Measurements from ENCODE around the gene ALKAL2. TPM values are rescaled to one million over a fixed set of nuclear protein-coding genes. Genes with fewer than 3 reads are reported as not detected.

ALKAL2 gene
- polyA plus RNA-seq, 3 donors from 2014 or later, result 4.1 to 7.5 (median 6.6) TPM

- Mint-ChIP-seq H3K27me3 (ENCODE audit: low read depth in 3 of 3) (peaks cover 4 to 12% (median 6%) of the 10 kb centered on the region in 3 donors), H3K9me3 (peaks cover 0 to 3% (median 0%) of the 10 kb centered on the region in 6 donors), H3K36me3 (peaks cover 0 to 3% (median 0%) of the 10 kb centered on the region in 3 donors), H3K27ac (no peak overlapping the region), H3K4me3 (no peak overlapping the region), H3K4me1 (peaks cover 21 to 28% of the 10 kb centered on the region in 2 donors)
- no peak for DNase-seq
Observed at GRCh38 chr2:314561-315336, 26.9 kb upstream of the ALKAL2 start.

- peaks cover 0 to 3% (median 0%) of the 10 kb centered on the region in 6 donors for H3K9me3 Mint-ChIP-seq
- DNase-seq, result no peak
- H3K36me3 Mint-ChIP-seq, result peaks cover 0 to 3% (median 0%) of the 10 kb centered on the region in 3 donors
- H3K4me3 Mint-ChIP-seq, result no peak overlapping the region
- peaks cover 19 to 25% of the 10 kb centered on the region in 2 donors for H3K4me1 Mint-ChIP-seq
- no peak overlapping the region for H3K27ac Mint-ChIP-seq
- peaks cover 6 to 10% (median 8%) of the 10 kb centered on the region in 3 donors for H3K27me3 Mint-ChIP-seq (ENCODE audit: low read depth in 3 of 3)
Observed at GRCh38 chr2:313991-314390, 26.1 kb upstream of the ALKAL2 start.

- no peak overlapping the region for H3K4me3 Mint-ChIP-seq
- H3K9me3 Mint-ChIP-seq, result no peaks in the 10 kb centered on the region
- H3K27me3 Mint-ChIP-seq (ENCODE audit: low read depth in 3 of 3), result peaks cover 5 to 10% (median 6%) of the 10 kb centered on the region in 3 donors
- H3K27ac Mint-ChIP-seq, result no peak overlapping the region
- H3K4me1 Mint-ChIP-seq, result no peaks in the 10 kb centered on the region
- peaks cover 0 to 2% (median 0%) of the 10 kb centered on the region in 3 donors for H3K36me3 Mint-ChIP-seq
- DNase-seq, result no peak
Observed at GRCh38 chr2:310994-311393, 23.1 kb upstream of the ALKAL2 start.

- Mint-ChIP-seq H3K4me1 (no peaks in the 10 kb centered on the region), H3K27ac (no peak overlapping the region), H3K36me3 (no peaks in the 10 kb centered on the region), H3K4me3 (no peak overlapping the region), H3K9me3 (no peaks in the 10 kb centered on the region), H3K27me3 (ENCODE audit: low read depth in 3 of 3) (peaks cover 7 to 15% (median 8%) of the 10 kb centered on the region in 3 donors)
- DNase-seq, result no peak
Observed at GRCh38 chr2:309954-310510, 22.1 kb upstream of the ALKAL2 start.

GRCh38 chr2:309148-309953, 21.5 kb upstream of the ALKAL2 start:
- Mint-ChIP-seq H3K27ac (peak overlapping the region in 1 of 6 donors; percentile 16), H3K4me3 (no peak overlapping the region), H3K9me3 (no peaks in the 10 kb centered on the region), H3K4me1 (no peaks in the 10 kb centered on the region), H3K27me3 (ENCODE audit: low read depth in 3 of 3) (peaks cover 7 to 15% (median 8%) of the 10 kb centered on the region in 3 donors), H3K36me3 (no peaks in the 10 kb centered on the region)
- no peak for DNase-seq

GRCh38 chr2:305366-305765, 17.5 kb upstream of the ALKAL2 start:
- Mint-ChIP-seq H3K27ac (no peak overlapping the region), H3K36me3 (peaks cover 0 to 5% (median 3%) of the 10 kb centered on the region in 3 donors), H3K4me3 (no peak overlapping the region), H3K9me3 (peaks cover 0 to 3% (median 0%) of the 10 kb centered on the region in 6 donors), H3K4me1 (no peaks in the 10 kb centered on the region), H3K27me3 (ENCODE audit: low read depth in 3 of 3) (peaks cover 4 to 8% (median 5%) of the 10 kb centered on the region in 3 donors)
- no peak for DNase-seq

GRCh38 chr2:296354-296753, 8.5 kb upstream of the ALKAL2 start:
- no peak for DNase-seq
- no peak overlapping the region for H3K27ac Mint-ChIP-seq
- H3K9me3 Mint-ChIP-seq, result no peaks in the 10 kb centered on the region
- H3K4me1 Mint-ChIP-seq, result no peaks in the 10 kb centered on the region
- no peak overlapping the region for H3K4me3 Mint-ChIP-seq
- H3K27me3 Mint-ChIP-seq (ENCODE audit: low read depth in 3 of 3), result peaks cover 10 to 14% (median 11%) of the 10 kb centered on the region in 3 donors
- peaks cover 0 to 5% (median 0%) of the 10 kb centered on the region in 3 donors for H3K36me3 Mint-ChIP-seq

- Mint-ChIP-seq H3K9me3 (no peaks in the 10 kb centered on the region), H3K4me3 (no peak overlapping the region), H3K27me3 (ENCODE audit: low read depth in 3 of 3) (peaks cover 10 to 17% (median 11%) of the 10 kb centered on the region in 3 donors), H3K36me3 (no peaks in the 10 kb centered on the region), H3K27ac (no peak overlapping the region), H3K4me1 (peaks cover under 1 to 2% of the 10 kb centered on the region in 2 donors)
- DNase-seq, result no peak
Observed at GRCh38 chr2:295090-295489, 7.2 kb upstream of the ALKAL2 start.

GRCh38 chr2:290090-290722, 2.3 kb upstream of the ALKAL2 start:
- peak; percentile 33 to 53 (median 43) for DNase-seq
- H3K36me3 Mint-ChIP-seq, result peaks cover 0 to 6% (median 0%) of the 10 kb centered on the region in 3 donors
- H3K9me3 Mint-ChIP-seq, result no peaks in the 10 kb centered on the region
- no peak overlapping the region for H3K27ac Mint-ChIP-seq
- peak overlapping the region; percentile 79 to 92 (median 80) for H3K4me3 Mint-ChIP-seq
- peaks cover 4 to 14% (median 10%) of the 10 kb centered on the region in 3 donors for H3K27me3 Mint-ChIP-seq (ENCODE audit: low read depth in 3 of 3)
- peaks cover 13 to 21% of the 10 kb centered on the region in 2 donors for H3K4me1 Mint-ChIP-seq

GRCh38 chr2:289362-290089, 1.6 kb upstream of the ALKAL2 start:
- peak; percentile 4 to 17 (median 5) for DNase-seq
- Mint-ChIP-seq H3K27me3 (ENCODE audit: low read depth in 3 of 3) (peaks cover 4 to 11% (median 8%) of the 10 kb centered on the region in 3 donors), H3K9me3 (no peaks in the 10 kb centered on the region), H3K36me3 (peaks cover 0 to 6% (median 0%) of the 10 kb centered on the region in 3 donors), H3K4me3 (peak overlapping the region; percentile 79 to 92 (median 80)), H3K27ac (no peak overlapping the region), H3K4me1 (peaks cover 13 to 21% of the 10 kb centered on the region in 2 donors)

- peak overlapping the region; percentile 57 to 92 (median 62) for H3K4me3 Mint-ChIP-seq
- peaks cover 13 to 21% of the 10 kb centered on the region in 2 donors for H3K4me1 Mint-ChIP-seq
- H3K36me3 Mint-ChIP-seq, result peaks cover 0 to 6% (median 0%) of the 10 kb centered on the region in 3 donors
- no peak overlapping the region for H3K27ac Mint-ChIP-seq
- H3K9me3 Mint-ChIP-seq, result no peaks in the 10 kb centered on the region
- H3K27me3 Mint-ChIP-seq (ENCODE audit: low read depth in 3 of 3), result peaks cover 4 to 11% (median 8%) of the 10 kb centered on the region in 3 donors
- DNase-seq, result no peak
Observed at GRCh38 chr2:288758-289361, 969 bp upstream of the ALKAL2 start.

GRCh38 chr2:287471-287885, 413 bp downstream of the ALKAL2 start:
- peak overlapping the region in 4 of 5 donors; percentile 66 to 76 (median 72) for H3K4me3 Mint-ChIP-seq
- H3K27me3 Mint-ChIP-seq (ENCODE audit: low read depth in 3 of 3), result peaks cover 0 to 11% (median 8%) of the 10 kb centered on the region in 3 donors
- H3K27ac Mint-ChIP-seq, result no peak overlapping the region
- peak in 1 of 3 donors; percentile 19 for DNase-seq
- peaks cover 13 to 21% of the 10 kb centered on the region in 2 donors for H3K4me1 Mint-ChIP-seq
- H3K36me3 Mint-ChIP-seq, result peaks cover 0 to 6% (median 0%) of the 10 kb centered on the region in 3 donors
- no peaks in the 10 kb centered on the region for H3K9me3 Mint-ChIP-seq
